CD4-positive, alpha-beta T cell treated with Interleukin-4 for 1 hour (primary cell): ENCODE data around the gene CCDC167.

ENCODE experiments used
- DNase-seq, 2 donors: peaks; one replicate each; pipeline ENCODE4 v3.0.0-alpha.2; 2020 to 2022

CCDC167 gene

DNA sequence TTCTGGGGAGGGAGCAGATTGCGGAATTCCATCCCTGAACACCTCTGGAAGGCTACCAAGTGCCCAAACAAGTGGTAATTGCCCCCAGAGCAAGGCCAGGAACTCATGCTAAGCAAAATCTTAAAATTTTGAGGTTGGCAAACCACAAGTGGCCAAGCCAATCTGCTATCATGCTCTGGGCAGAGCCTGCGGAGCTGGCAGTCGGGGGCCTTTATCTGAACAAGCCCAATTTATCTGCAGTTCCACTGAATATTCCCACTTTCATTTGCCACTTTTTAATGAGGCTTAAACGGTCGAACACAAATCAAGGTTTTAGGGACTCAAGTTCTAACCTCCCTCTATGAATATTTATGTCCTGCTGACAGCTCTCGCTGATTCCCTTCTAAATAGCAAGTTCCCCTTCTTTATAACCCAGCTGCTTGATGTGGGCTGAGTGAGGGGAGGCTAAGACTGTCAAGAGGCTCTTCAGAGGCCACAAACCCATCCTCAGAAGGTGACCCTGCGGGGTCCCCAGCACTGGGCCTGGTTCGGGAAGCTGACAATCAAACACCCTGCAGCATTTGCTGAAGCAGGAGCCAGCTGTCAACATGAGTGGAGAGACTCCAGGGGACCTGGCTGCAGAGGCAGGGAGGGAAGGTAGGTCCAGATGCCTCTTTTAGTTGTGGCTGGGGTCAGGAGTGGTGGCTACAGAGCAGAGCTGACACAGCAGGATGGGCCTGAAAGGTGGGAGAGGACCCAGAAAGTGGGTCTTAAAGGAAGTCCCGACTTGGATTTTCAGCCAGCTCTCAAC lies 11.9 kb downstream of the CCDC167 start:
- DNase-seq: no peak

DNA sequence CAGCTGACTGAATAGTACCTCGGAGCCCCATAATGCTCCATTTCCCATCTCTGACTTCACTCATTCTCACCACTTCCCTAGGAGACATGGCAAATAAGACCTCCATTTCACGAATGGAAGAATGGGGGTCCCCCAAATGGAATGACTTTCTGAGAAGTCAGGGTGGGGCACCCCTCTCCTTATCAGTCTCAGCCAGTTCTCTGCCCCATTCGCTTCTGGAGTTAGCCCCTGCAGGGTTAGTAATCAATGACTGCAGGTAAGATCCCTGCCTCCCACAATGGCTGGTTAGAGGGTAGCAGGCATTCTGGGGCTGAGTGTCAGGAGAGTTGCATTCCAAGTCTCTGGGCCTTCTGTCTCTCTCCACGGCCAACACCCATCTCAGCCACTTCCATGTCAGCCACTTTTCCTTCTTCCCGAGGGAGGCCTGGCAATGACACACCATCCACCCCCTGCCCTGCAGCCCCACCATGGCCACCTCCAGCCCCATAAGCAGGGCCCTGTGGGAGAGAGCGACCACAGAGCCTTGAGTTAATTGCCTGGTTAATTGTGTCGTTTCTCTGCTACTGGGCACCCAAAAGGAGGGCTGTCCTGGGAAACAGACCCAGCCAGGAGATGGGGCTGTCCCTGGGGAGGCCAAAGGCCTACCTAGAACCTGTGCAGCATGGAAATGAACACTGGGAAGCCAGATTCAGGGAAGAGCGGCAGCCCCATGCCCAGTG lies 13.4 kb downstream of the CCDC167 start:
- no peak for DNase-seq

GRCh38 chr6:37485291-37485702 lies 14.4 kb downstream of the CCDC167 start:
- DNase-seq: no peak

GRCh38 chr6:37484786-37485170 lies 14.9 kb downstream of the CCDC167 start:
- no peak for DNase-seq

DNA sequence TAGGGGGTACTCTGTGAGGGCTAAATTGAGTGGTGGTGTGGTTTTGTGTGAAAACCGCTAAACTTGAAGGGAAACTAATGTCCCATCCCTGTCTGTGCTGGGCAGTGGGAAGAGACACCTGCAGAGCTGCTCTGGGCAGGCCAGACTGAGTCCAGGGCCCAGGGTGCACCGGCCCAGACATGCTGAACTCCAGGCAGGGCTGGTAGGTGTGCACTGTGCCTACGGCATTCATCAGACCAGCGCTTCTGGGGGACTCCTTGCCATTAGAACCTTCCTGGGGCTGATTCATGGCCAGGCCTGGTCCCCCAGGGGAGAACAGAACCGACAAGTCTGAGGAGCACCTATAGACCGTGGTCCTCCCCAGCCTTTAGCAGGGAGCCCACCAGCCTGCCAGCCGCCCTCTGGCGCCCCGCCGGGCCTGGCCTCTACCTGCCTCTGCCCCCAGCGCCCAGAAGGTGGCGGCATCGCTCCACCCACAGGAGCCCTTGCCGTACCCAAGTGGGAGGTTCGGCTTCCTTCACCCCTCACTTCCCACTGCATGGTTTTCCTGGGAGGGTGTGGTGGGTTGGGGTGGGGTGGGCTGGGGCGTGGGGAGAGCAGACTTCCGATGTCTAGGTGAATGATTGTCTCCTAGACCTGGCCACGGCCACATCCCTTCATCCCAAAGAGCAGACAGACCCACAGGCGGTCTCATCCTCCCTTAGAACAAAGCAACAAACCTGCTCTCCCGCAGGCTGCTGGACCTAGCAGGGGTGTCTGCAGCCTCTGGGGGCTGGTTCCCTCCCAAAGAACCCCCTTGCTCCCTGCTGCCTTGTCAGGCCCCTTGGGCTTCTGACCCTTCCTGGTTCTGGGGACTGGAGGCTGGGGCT lies 15.5 kb downstream of the CCDC167 start:
- DNase-seq: peak; percentile 74 to 78

GRCh38 chr6:37483252-37483901 lies 16.3 kb downstream of the CCDC167 start:
- no peak for DNase-seq

- DNase-seq: no peak
Observed at GRCh38 chr6:37482606-37483251, 17.0 kb downstream of the CCDC167 start.

DNA sequence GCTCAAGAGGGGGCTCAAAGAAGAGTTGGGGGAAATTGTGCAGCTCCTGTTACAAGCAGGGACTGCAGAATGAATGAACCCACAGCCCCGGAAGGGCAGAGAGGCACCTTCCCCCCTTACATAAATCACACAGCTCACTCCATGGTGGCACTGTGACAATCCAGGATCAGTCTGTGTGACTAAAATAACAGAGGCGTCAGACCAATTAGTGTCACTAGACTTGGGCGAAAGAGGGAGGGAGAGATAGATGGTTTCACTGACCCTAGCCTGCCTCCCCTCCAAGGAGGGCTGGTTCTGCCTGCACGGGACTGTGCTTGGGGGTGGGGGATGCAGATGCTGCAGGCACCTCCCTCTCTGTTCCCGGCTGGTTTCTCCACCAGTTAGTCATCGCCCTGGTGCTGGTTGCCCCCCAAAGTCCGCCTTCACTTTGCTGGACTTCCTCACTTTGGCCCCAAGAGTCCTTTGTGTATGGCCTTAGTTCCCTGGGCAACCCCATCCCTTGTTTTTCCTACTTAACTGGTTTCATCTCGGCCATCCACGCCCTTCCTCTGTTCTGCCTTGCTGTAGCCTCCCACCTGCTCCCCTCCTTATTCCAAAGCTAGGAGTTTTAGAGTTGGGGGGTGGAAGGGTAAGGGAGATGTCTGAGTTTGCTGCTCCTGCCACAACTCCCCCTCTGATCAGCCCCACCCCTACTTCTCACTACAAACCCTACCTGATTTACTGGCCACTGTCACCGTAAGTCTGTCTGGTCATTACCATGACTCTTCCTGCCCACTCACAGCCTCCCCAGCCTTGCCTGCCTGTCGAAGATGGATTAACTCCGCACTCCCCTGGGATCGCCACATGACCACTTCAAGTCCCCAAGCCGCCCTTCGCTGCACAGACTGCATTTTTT lies 17.7 kb downstream of the CCDC167 start:
- DNase-seq: no peak

DNA sequence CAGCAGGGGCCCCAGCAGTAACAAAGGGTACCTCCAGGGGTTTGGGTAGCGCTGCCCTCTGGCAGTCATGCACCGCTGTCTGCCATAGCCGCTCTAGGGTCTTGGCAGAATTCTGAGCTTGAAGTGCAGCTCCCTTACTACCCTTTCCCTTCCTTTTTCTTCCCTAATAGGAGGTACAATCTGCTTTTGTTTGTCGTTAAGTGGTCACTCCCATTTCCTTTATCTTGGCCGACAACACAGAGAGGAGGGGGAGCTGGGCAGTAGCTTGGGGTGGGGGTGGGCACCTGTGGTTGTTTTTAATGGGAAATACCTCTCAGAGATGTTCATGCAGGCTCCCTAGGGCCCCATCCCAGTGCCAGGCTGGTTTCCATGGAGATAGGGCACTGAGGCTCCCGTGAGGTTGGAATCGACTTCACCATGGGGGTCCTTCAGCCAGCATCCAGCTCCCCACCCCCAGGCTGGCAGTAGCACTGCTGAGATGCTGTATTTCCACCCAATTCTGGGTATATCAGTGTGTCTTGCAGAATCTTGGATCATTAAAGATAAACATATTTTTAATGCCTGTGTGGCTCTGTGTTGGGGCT lies 18.6 kb downstream of the CCDC167 start:
- no peak for DNase-seq

DNA sequence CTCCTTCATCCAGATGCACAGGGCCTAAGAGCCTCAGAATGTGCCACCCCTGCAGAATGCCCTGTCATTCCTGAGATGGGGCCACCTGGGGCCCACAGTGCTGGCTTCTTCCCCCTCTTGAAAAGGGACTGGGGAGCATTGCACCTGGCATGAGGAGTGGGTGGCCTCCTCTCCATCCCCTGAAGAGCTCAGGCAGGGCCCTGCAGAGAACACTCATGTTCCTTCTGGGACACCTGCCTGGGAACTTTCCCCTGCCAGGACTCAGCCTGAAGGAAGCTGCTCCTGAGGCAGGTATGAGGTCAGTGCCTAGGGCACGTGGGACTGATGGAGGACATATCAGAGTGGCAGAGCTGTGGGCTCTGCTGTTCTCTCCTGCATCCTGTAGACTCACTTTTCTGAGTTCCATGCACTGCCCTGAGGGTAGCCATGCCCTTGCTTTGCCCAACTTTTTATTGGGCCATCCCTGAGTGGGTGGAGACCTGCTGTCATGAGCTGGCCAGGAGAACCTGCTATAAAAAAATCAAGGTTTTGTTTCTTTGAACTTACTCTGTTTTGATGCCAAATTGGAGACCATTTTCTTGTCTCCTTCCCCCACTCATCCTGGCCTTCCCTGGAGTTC lies 19.5 kb downstream of the CCDC167 start:
- DNase-seq: no peak

GRCh38 chr6:37479266-37479854 lies 20.3 kb downstream of the CCDC167 start:
- no peak for DNase-seq

DNA sequence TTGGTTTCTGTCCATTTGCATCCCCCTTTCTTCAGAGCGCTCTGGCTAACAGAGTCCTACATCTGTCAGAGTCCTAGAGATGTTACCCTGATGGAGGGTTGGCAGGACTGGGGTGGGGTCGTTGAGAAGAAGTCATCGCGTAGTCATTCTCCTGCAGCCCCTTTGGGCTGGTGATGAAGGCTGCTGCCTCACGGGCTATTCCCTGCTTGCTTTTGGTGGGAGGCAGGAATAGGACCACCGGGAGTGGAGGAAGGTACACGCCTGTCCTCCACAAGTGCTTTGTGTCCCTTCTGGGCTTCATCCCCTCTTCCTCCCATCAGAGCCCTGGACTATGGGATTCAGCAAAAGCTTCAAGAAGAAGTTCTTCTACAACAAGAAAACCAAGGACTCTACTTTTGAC lies 20.9 kb downstream of the CCDC167 start:
- DNase-seq: no peak

GRCh38 chr6:37477656-37478435 lies 21.8 kb downstream of the CCDC167 start:
- DNase-seq: no peak

- DNase-seq: no peak
Observed at GRCh38 chr6:37477191-37477590, 22.5 kb downstream of the CCDC167 start.

GRCh38 chr6:37474316-37474715 lies 25.4 kb downstream of the CCDC167 start:
- DNase-seq: no peak

- DNase-seq: no peak
Observed at GRCh38 chr6:37473364-37474095, 26.2 kb downstream of the CCDC167 start.

GRCh38 chr6:37467718-37468117 lies 32.0 kb downstream of the CCDC167 start:
- no peak for DNase-seq

GRCh38 chr6:37463110-37463509 lies 36.6 kb downstream of the CCDC167 start:
- DNase-seq: no peak
